PC-3 (cell line): ENCODE results near the gene OXCT1.

ENCODE experiments used
- EZH2 ChIP-seq: fragments of 300-600 bp; sonication (generic); IDR thresholded peaks from one replicate; pipeline ENCODE4 v1.6.1; 2017; ENCODE audit warnings: antibody characterized with exemption, mild to moderate bottlenecking, low read length; ENCODE audit not compliant: unreplicated experiment
- EZH2phosphoT487 ChIP-seq: fragments of 300-600 bp; sonication (generic); IDR thresholded peaks from 2 replicates; pipeline ENCODE4 v1.6.1; 2018; ENCODE audit warnings: mild to moderate bottlenecking, antibody characterized with exemption, low read length, borderline replicate concordance
- TF ChIP-seq, protein P1 (sequence below): fragments of 300-600 bp; sonication (generic); conservative IDR thresholded peaks from 2 replicates; pipeline ENCODE4 v1.5.1; 2017; ENCODE audit warnings: antibody characterized with exemption, low read depth, mild to moderate bottlenecking, low read length

DNA sequence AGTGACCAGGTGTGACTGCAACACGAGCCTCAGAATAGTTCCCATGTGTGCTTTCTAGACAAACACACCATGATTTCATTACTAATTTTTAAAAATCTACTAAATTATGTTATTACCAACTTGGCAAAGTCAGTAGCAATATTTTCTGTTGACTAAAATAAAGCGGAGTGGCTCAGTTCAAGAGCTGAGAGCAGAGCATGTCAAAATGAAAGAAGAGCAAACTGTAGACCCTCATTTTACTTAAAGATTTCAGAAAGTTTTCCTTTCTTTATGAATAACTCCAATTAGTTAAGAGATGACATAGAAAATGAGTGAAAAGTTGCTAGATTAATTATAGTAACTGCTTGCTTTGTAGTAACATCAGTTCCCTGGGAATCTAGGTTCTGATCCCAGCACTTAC is 17.9 kb downstream of the OXCT1 start:
- TF ChIP-seq, protein P1, sequence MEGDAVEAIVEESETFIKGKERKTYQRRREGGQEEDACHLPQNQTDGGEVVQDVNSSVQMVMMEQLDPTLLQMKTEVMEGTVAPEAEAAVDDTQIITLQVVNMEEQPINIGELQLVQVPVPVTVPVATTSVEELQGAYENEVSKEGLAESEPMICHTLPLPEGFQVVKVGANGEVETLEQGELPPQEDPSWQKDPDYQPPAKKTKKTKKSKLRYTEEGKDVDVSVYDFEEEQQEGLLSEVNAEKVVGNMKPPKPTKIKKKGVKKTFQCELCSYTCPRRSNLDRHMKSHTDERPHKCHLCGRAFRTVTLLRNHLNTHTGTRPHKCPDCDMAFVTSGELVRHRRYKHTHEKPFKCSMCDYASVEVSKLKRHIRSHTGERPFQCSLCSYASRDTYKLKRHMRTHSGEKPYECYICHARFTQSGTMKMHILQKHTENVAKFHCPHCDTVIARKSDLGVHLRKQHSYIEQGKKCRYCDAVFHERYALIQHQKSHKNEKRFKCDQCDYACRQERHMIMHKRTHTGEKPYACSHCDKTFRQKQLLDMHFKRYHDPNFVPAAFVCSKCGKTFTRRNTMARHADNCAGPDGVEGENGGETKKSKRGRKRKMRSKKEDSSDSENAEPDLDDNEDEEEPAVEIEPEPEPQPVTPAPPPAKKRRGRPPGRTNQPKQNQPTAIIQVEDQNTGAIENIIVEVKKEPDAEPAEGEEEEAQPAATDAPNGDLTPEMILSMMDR, result no peak
- TF ChIP-seq EZH2phosphoT487, result no peak
- TF ChIP-seq EZH2, result no peak
